ENCODE results near the gene AGBL5.

Gene AGBL5

GRCh38 chr2:27117995-27118524, 66.6 kb downstream of the AGBL5 start:
- TF ChIP-seq ZFX (IDR thresholded peaks at IDR 0.05; ENCODE audit: borderline replicate concordance): no peak
- TF ChIP-seq, protein P1, sequence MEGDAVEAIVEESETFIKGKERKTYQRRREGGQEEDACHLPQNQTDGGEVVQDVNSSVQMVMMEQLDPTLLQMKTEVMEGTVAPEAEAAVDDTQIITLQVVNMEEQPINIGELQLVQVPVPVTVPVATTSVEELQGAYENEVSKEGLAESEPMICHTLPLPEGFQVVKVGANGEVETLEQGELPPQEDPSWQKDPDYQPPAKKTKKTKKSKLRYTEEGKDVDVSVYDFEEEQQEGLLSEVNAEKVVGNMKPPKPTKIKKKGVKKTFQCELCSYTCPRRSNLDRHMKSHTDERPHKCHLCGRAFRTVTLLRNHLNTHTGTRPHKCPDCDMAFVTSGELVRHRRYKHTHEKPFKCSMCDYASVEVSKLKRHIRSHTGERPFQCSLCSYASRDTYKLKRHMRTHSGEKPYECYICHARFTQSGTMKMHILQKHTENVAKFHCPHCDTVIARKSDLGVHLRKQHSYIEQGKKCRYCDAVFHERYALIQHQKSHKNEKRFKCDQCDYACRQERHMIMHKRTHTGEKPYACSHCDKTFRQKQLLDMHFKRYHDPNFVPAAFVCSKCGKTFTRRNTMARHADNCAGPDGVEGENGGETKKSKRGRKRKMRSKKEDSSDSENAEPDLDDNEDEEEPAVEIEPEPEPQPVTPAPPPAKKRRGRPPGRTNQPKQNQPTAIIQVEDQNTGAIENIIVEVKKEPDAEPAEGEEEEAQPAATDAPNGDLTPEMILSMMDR (IDR thresholded peaks at IDR 0.05): no peak
- H3K27ac ChIP-seq: peak overlapping the region; percentile 58

GRCh38 chr2:27118525-27119329, 67.3 kb downstream of the AGBL5 start, which contains the start of gene CGREF1:
TSS of gene CGREF1 (minus strand) at chr2:27119128. CDS start at chr2:27104366, 14,762 bp downstream.
- no peak for TF ChIP-seq ZFX (IDR thresholded peaks at IDR 0.05; ENCODE audit: borderline replicate concordance)
- TF ChIP-seq, protein P1 (IDR thresholded peaks at IDR 0.05): peak; percentile 18; the same call in 1 of the 2 replicates
- peak within 1 kb of the TSS; percentile 58 for H3K27ac ChIP-seq

- peak overlapping the region; percentile 58; the same call in 1 of the 2 replicates for H3K27ac ChIP-seq
Measured at GRCh38 chr2:27119330-27119670, 67.8 kb downstream of the AGBL5 start.

Data from 22Rv1 (cell line).